GM12878 (cell line): Measurements from ENCODE around the gene HDGF.

Experiments used
- CTCF ChIP-seq, 3 experiments: IDR thresholded peaks in 2 of 3; conservative IDR thresholded peaks in 1 of 3; 2 replicates each; pipeline ENCODE4 v1.5.1; 2011; ENCODE audit warnings: low read depth in 3 of 3, low read length in 3 of 3, mild to moderate bottlenecking in 3 of 3, control low read depth in 2 of 3, moderate library complexity in 2 of 3, inconsistent platforms in 1 of 3, mixed read lengths in 1 of 3; ENCODE audit not compliant: control insufficient read depth in 2 of 3, insufficient read depth in 1 of 3; ENCODE audit errors: extremely low read depth in 1 of 3
- FOS ChIP-seq: IDR thresholded peaks from 3 replicates; pipeline ENCODE4 v1.6.1; 2011; ENCODE audit warnings: borderline replicate concordance; ENCODE audit not compliant: insufficient read length; ENCODE audit errors: extremely low read depth
- GABPA ChIP-seq: IDR thresholded peaks from 2 replicates; pipeline ENCODE4 v1.6.1; 2014; ENCODE audit warnings: antibody characterized with exemption, low read depth, mild to moderate bottlenecking, inconsistent platforms
- HDAC2 ChIP-seq: fragments of 200-600 bp; sonication (generic); IDR thresholded peaks from 2 replicates; pipeline ENCODE4 v1.6.1; 2017
- NBN ChIP-seq: fragments of 450-650 bp; IDR thresholded peaks from 2 replicates; pipeline ENCODE4 v1.6.1; 2016
- PKNOX1 ChIP-seq: fragments of 450-650 bp; IDR thresholded peaks from 2 replicates; pipeline ENCODE4 v1.6.1; 2016; ENCODE audit warnings: mild to moderate bottlenecking
- POLR2A ChIP-seq: IDR thresholded peaks from 2 replicates; pipeline ENCODE4 v1.6.1; 2011; ENCODE audit warnings: low read depth, mild to moderate bottlenecking, low read length
- RAD51 ChIP-seq: fragments of 450-650 bp; IDR thresholded peaks from 2 replicates; pipeline ENCODE4 v1.6.1; 2016; ENCODE audit warnings: moderate library complexity, mild to moderate bottlenecking, inconsistent platforms
- RELA ChIP-seq: fragments of 450-650 bp; IDR thresholded peaks from 2 replicates; pipeline ENCODE4 v1.8.0; 2014; ENCODE audit warnings: borderline replicate concordance; ENCODE audit not compliant: partially characterized antibody
- RFX5 ChIP-seq: IDR thresholded peaks from 2 replicates; pipeline ENCODE4 v1.6.1; 2011; ENCODE audit warnings: low read depth, low read length, improper control_type of control experiment
- TF ChIP-seq, protein P1 (sequence below): IDR thresholded peaks from 2 replicates; pipeline ENCODE4 v1.6.1; 2011; ENCODE audit warnings: mild to moderate bottlenecking, low read depth, low read length, moderate library complexity; ENCODE audit not compliant: insufficient replicate concordance

- TF ChIP-seq FOS (no peak), POLR2A (no peak), CTCF (IDR thresholded peaks at IDR 0.05 in 2 of 3, conservative IDR thresholded peaks at IDR 0.05 in 1 of 3; ENCODE audit: control insufficient read depth in 2 of 3, extremely low read depth in 1 of 3, insufficient read depth in 1 of 3, low read depth in 3 of 3, low read length in 3 of 3) (no peak), RAD51 (no peak), RFX5 (no peak), NBN (no peak), HDAC2 (no peak), RELA (no peak), GABPA (no peak), PKNOX1 (no peak)
- TF ChIP-seq, protein P1, sequence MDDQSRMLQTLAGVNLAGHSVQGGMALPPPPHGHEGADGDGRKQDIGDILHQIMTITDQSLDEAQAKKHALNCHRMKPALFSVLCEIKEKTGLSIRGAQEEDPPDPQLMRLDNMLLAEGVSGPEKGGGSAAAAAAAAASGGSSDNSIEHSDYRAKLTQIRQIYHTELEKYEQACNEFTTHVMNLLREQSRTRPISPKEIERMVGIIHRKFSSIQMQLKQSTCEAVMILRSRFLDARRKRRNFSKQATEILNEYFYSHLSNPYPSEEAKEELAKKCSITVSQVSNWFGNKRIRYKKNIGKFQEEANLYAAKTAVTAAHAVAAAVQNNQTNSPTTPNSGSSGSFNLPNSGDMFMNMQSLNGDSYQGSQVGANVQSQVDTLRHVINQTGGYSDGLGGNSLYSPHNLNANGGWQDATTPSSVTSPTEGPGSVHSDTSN = no peak
Measured at GRCh38 chr1:156740237-156740740, 11.2 kb downstream of the HDGF start.
